NOMO-1 (cell line): ENCODE results near the gene CHST4.
"Not testable (repeated sequence)": the region's sequence is repeated elsewhere in the genome, so short reads cannot be mapped to it uniquely, and the experiment has no call there.

Source experiments
- DNase-seq, 2 experiments: peaks; one replicate each; lab custom pipeline; 2025; ENCODE audit not compliant: unreplicated experiment in 2 of 2; lab: John Stamatoyannopoulos, UW

CHST4 gene

GRCh38 chr16:71526111-71526631 is at the start of gene CHST4:
TSS of gene CHST4 (plus strand) at chr16:71526426. CDS start at chr16:71536678, 10,252 bp downstream.
- DNase-seq = peak; percentile 59 to 78

- no peak for DNase-seq
Observed at GRCh38 chr16:71476457-71477124, 49.6 kb upstream of the CHST4 start.

GRCh38 chr16:71479420-71479819 is 46.8 kb upstream of the CHST4 start:
- DNase-seq = no peak

- DNase-seq = no peak
Observed at GRCh38 chr16:71480956-71481355, 45.3 kb upstream of the CHST4 start.

GRCh38 chr16:71482569-71482968 is 43.7 kb upstream of the CHST4 start:
- no peak for DNase-seq

- peak; percentile 77 to 78 for DNase-seq
Observed at GRCh38 chr16:71484006-71484893, 42.0 kb upstream of the CHST4 start.

- DNase-seq = no peak
Observed at GRCh38 chr16:71489122-71489521, 37.1 kb upstream of the CHST4 start, which contains the start of gene ZNF19. TSS of gene ZNF19 (minus strand) at chr16:71489324. CDS start at chr16:71482114, 7,210 bp downstream.

- DNase-seq = no peak
Observed at GRCh38 chr16:71490361-71490760, 35.9 kb upstream of the CHST4 start.

GRCh38 chr16:71491054-71491453 is 35.2 kb upstream of the CHST4 start:
- no peak for DNase-seq

- DNase-seq = no peak
Observed at GRCh38 chr16:71492786-71493185, 33.4 kb upstream of the CHST4 start.

GRCh38 chr16:71493213-71493612 is 33.0 kb upstream of the CHST4 start:
- DNase-seq = no peak

GRCh38 chr16:71498031-71498430 is 28.2 kb upstream of the CHST4 start:
- DNase-seq = no peak

- DNase-seq = peak in 1 of 2 experiments; percentile 42
Observed at GRCh38 chr16:71499775-71500364, 26.4 kb upstream of the CHST4 start.

GRCh38 chr16:71500964-71501363 is 25.3 kb upstream of the CHST4 start:
- no peak for DNase-seq

- no peak for DNase-seq
Observed at GRCh38 chr16:71501547-71501946, 24.7 kb upstream of the CHST4 start.

- not testable (repeated sequence) for DNase-seq
Observed at GRCh38 chr16:71504051-71504450, 22.2 kb upstream of the CHST4 start.

- no peak for DNase-seq
Observed at GRCh38 chr16:71504901-71505300, 21.3 kb upstream of the CHST4 start.

GRCh38 chr16:71507061-71507460 is 19.2 kb upstream of the CHST4 start:
- no peak for DNase-seq

- DNase-seq = no peak
Observed at GRCh38 chr16:71513302-71513701, 12.9 kb upstream of the CHST4 start.

- DNase-seq = no peak
Observed at GRCh38 chr16:71514476-71514875, 11.8 kb upstream of the CHST4 start.

- no peak for DNase-seq
Observed at GRCh38 chr16:71515026-71515425, 11.2 kb upstream of the CHST4 start.
